K562 (cell line): Measurements from ENCODE around the gene DNASE1L2. TPM values are rescaled to one million over a fixed set of nuclear protein-coding genes. Genes with fewer than 3 reads are reported as not detected.

ENCODE experiments used
- ATAC-seq: fragments of 200-7000 bp; cut with Tn5 transposase; 3 replicates; pipeline ENCODE4 v1.9.1; 2020; ENCODE audit warnings: moderate library complexity
- BruUV-seq: library from RNA; stranded (reverse); fragments of 400-500 nt; replicated peaks from 2 replicates; lab custom pipeline; 2021; lab: Mats Ljungman, UMichigan
- CTCF ChIA-PET: fragments of 300-600 bp; formaldehyde crosslinking; extraction: SDS; loops from one replicate; lab custom pipeline; 2021; ENCODE audit warnings: low intra/inter-chr PET ratio; lab: Yijun Ruan, JAX
- POLR2A ChIA-PET: fragments of 300-600, 350-650 bp; sonication (Branson Sonifier 250); formaldehyde crosslinking; extraction: SDS; loops from one replicate; lab custom pipeline; 2021; ENCODE audit warnings: antibody characterized with exemption, inconsistent platforms; lab: Yijun Ruan, JAX
- DNase-seq, 4 experiments: peaks; one replicate each; pipeline versions ENCODE4 v3.0.0 to v3.0.0-alpha.2; 2011 to 2018; ENCODE audit warnings: low spot score in 3 of 4, mixed read lengths in 3 of 4; ENCODE audit errors: extremely low read depth in 1 of 4
- FAIRE-seq: peaks from 2 replicates; lab custom pipeline; 2011; peaks lifted over from hg19 to GRCh38; lab: Jason Lieb, UNC
- H2AFZ ChIP-seq: 2 replicates; pipeline ENCODE4 v1.6.0; 2011; ENCODE audit warnings: low read depth, low read length, control low read depth, inconsistent platforms
- H3K27ac ChIP-seq: fragments of 200-600 bp; 3 replicates; pipeline ENCODE4 v1.8.0; 2011; ENCODE audit warnings: low read depth, mild to moderate bottlenecking, control low read depth, inconsistent platforms, low read length, moderate library complexity, mixed read lengths; ENCODE audit errors: extremely low read depth
- H3K27me3 ChIP-seq, 2 experiments: fragments of 300-600 bp in 1 of 2; 2 replicates in 1 of 2; 3 replicates in 1 of 2; pipeline versions ENCODE4 v1.6.0 to v1.8.0; 2011; ENCODE audit warnings: inconsistent platforms in 2 of 2, low read length in 2 of 2, mild to moderate bottlenecking in 1 of 2, mixed read lengths in 1 of 2, moderate library complexity in 1 of 2; ENCODE audit not compliant: control insufficient read depth in 2 of 2, insufficient read depth in 2 of 2
- H3K36me3 ChIP-seq: fragments of 300-600 bp; 3 replicates; pipeline ENCODE4 v1.8.0; 2011; ENCODE audit warnings: mild to moderate bottlenecking, low read length, inconsistent platforms; ENCODE audit not compliant: control insufficient read depth, insufficient read depth
- H3K4me1 ChIP-seq, 2 experiments: fragments of 200-600 bp in 1 of 2; replicated peaks in 1 of 2; 2 replicates in 1 of 2; 3 replicates in 1 of 2; pipeline versions ENCODE4 v1.5.1 to v1.8.0; 2011; ENCODE audit warnings: inconsistent platforms in 2 of 2, low read length in 2 of 2, mild to moderate bottlenecking in 1 of 2, mixed read lengths in 1 of 2, moderate library complexity in 1 of 2; ENCODE audit not compliant: control insufficient read depth in 2 of 2, insufficient read depth in 2 of 2
- H3K4me2 ChIP-seq: 2 replicates; pipeline ENCODE4 v1.6.1; 2011; ENCODE audit warnings: low read length, control low read depth, inconsistent platforms, mixed read lengths; ENCODE audit not compliant: insufficient read depth
- H3K4me3 ChIP-seq: fragments of 200-600 bp; sonication (generic), shearing (Covaris generic); 2 replicates; pipeline ENCODE4 v1.5.1; 2016; ENCODE audit warnings: control low read depth, inconsistent platforms
- H3K79me2 ChIP-seq: fragments of 200-600 bp; 3 replicates; pipeline ENCODE4 v1.8.0; 2011; ENCODE audit warnings: low read length, inconsistent platforms; ENCODE audit not compliant: control insufficient read depth, insufficient read depth
- H3K9ac ChIP-seq, 2 experiments: 2 replicates each; pipeline versions ENCODE4 v1.6.0 to v1.6.1; 2011; ENCODE audit warnings: low read depth in 2 of 2, low read length in 2 of 2, control low read depth in 1 of 2, inconsistent platforms in 1 of 2, mild to moderate bottlenecking in 1 of 2, mixed read lengths in 1 of 2; ENCODE audit not compliant: insufficient read depth in 1 of 2
- H3K9me1 ChIP-seq: one replicate; pipeline ENCODE4 v1.6.0; 2011; ENCODE audit warnings: inconsistent platforms, mild to moderate bottlenecking, low read length, moderate library complexity; ENCODE audit not compliant: control insufficient read depth, insufficient read depth
- H3K9me3 ChIP-seq: replicated peaks from 2 replicates; pipeline ENCODE4 v1.5.1; 2011; ENCODE audit warnings: low read depth, low read length, inconsistent platforms; ENCODE audit not compliant: control insufficient read depth, insufficient read depth
- H4K20me1 ChIP-seq: replicated peaks from 2 replicates; pipeline ENCODE4 v1.6.1; 2011; ENCODE audit warnings: low read length, inconsistent platforms, mixed read lengths; ENCODE audit not compliant: control insufficient read depth, insufficient read depth
- CHCHD3 ChIP-seq: fragments of 250-450 bp; sonication (Bioruptor Pico); IDR thresholded peaks from 2 replicates; pipeline ENCODE4 v2.1.2; 2022; ENCODE audit warnings: mild to moderate bottlenecking
- HEY1 ChIP-seq: fragments of 250-450 bp; sonication (Bioruptor Pico); IDR thresholded peaks from 2 replicates; pipeline ENCODE4 v1.5.0; 2020; ENCODE audit warnings: mild to moderate bottlenecking, moderate library complexity, borderline replicate concordance
- RNF2 ChIP-seq: sonication (generic); IDR thresholded peaks from 2 replicates; pipeline ENCODE4 v1.6.1; 2016
- TAF1 ChIP-seq: IDR thresholded peaks from 2 replicates; pipeline ENCODE4 v1.6.1; 2011; ENCODE audit warnings: mild to moderate bottlenecking, low read length, moderate library complexity; ENCODE audit not compliant: insufficient read depth, control insufficient read depth, severe bottlenecking; ENCODE audit errors: extremely low read depth
- WGBS: fragments of 100-300 bp; shearing (Covaris generic); methylation state at CpG from one replicate; pipeline ENCODE4 v1.1.6; 2016; ENCODE audit warnings: low coverage, mixed read lengths; ENCODE audit not compliant: insufficient coverage; ENCODE audit errors: missing lambda C conversion rate; 5-methylcytosine and 5-hydroxymethylcytosine counted together
- in situ Hi-C: fragments of 300-500 bp; cut with MboI; formaldehyde crosslinking; loops from 4 replicates; pipeline ENCODE4 v1.15.0; 2018; ENCODE audit warnings: inconsistent platforms, mixed read lengths
- intact Hi-C: fragments of 100-400 bp; cut with micrococcal nuclease; formaldehyde crosslinking; loops from 2 replicates; pipeline ENCODE4 v1.14.2; 2022
- polyA plus RNA-seq, 8 experiments: library from polyadenylated mRNA; depleted of rRNA in 4 of 8; stranded (reverse) in 5 of 8; unstranded in 3 of 8; fragments of >200 nt; fragmentation: Nextera tagmentation in 2 of 8; fragmentation: Illumina TruSeq in 1 of 8; extraction: Ambion mirVana in 2 of 8; extraction: Trizol in 1 of 8; gene quantifications; 2 replicates each; pipeline versions ENCODE4 v1.2.1 to v1.2.3, GENCODE V29; 2011 to 2014; ENCODE audit warnings: inconsistent platforms in 1 of 8, missing spikeins in 1 of 8
- total RNA-seq, 7 experiments: library from RNA; depleted of rRNA in 6 of 7; stranded (reverse); fragments of >200 nt in 6 of 7; fragmentation: Illumina TruSeq in 2 of 7; extraction: Trizol in 2 of 7; gene quantifications; 2 replicates each; pipeline versions ENCODE4 v1.2.1 to v1.2.3, GENCODE V29; 2011 to 2021; ENCODE audit warnings: low replicate concordance in 1 of 7
- TF ChIP-seq, protein P1 (sequence below), 3 experiments: fragments of 200-800 bp in 1 of 3; fragments of 250-450 bp in 1 of 3; fragments of 450-650 bp in 1 of 3; sonication (Bioruptor Pico) in 1 of 3; sonication (Bioruptor generic) in 1 of 3; formaldehyde crosslinking in 1 of 3; IDR thresholded peaks; 2 replicates each; pipeline versions ENCODE4 v1.6.1 to v1.8.0; 2016 to 2022; ENCODE audit warnings: mild to moderate bottlenecking in 2 of 3, missing genetic modification characterization in 2 of 3, missing compliant biosample characterization in 1 of 3, moderate library complexity in 1 of 3
- TF ChIP-seq, protein P2 (sequence below): sonication (generic); formaldehyde crosslinking; IDR thresholded peaks from 2 replicates; pipeline ENCODE4 v1.8.0; 2022; ENCODE audit warnings: mild to moderate bottlenecking, missing genetic modification reagents
- TF ChIP-seq, protein P3 (sequence below), 2 experiments: IDR thresholded peaks; 2 replicates each; pipeline ENCODE4 v1.6.1; 2012; ENCODE audit warnings: improper control_type of control experiment in 2 of 2, low read depth in 2 of 2, low read length in 2 of 2, borderline replicate concordance in 1 of 2

Gene DNASE1L2
- total and polyA plus RNA-seq, 9 of the 15 experiments (the other 6 are each of a cell fraction or from before 2014, with no cell fraction given), result 0.08 to 2.7 (median 1.7) TPM; not detected in 1

DNA sequence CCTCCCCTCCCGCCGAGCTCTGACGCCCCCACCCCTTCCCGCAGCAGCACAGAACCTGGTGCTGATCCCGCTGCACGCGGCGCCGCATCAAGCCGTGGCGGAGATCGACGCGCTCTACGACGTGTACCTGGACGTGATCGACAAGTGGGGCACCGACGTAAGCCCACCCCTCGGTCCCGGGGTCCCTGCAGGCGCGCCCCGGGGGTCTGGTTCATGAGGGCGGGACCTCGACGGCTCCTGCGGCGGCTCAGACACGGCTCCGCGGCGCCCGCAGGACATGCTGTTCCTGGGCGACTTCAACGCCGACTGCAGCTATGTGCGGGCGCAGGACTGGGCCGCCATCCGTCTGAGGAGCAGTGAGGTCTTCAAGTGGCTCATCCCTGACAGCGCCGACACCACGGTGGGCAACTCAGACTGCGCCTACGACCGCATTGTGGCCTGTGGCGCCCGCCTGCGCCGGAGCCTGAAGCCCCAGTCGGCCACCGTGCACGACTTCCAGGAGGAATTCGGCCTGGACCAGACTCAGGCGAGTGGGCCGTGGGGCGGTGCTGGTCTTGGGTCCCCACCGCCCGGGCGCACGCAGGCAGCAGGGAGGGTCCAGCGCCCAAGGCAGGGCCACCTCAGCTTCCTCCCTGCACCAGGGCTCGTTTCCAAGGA is 1.4 kb downstream of the DNASE1L2 start:
- POLR2A ChIA-PET, result interaction anchor here (0.7 to 6.6 kb wide), 3 partner anchors 10 to 22 kb away, joined by 3 to 39 read pairs (median 13); partner anchors contain the start of gene ECI1
- H3K9me3 ChIP-seq, result no peaks in the 10 kb centered on the region
- no peak for ATAC-seq
- no peak overlapping the region for H3K9ac ChIP-seq
- in situ Hi-C loops, result no loop called here
- H3K27ac ChIP-seq, result no peak overlapping the region
- CTCF ChIA-PET, result no interaction called here
- no peaks in the 10 kb centered on the region for H3K79me2 ChIP-seq
- WGBS, result 95% methylated on average over 19 of the region's 65 CpGs
- intact Hi-C loops, result no loop called here
- no peak overlapping the region for H3K4me3 ChIP-seq
- H3K36me3 ChIP-seq, result peaks cover 57% of the 10 kb centered on the region; the same call in 2 of the 3 replicates
- DNase-seq, result no peak
- no peak overlapping the region for H2AFZ ChIP-seq
- H4K20me1 ChIP-seq, result no peaks in the 10 kb centered on the region
- peaks cover 0 to 52% of the 10 kb centered on the region in 2 experiments; a peak in 2 of 5 replicates for H3K4me1 ChIP-seq
- no peak overlapping the region for H3K4me2 ChIP-seq
- no peaks in the 10 kb centered on the region for H3K9me1 ChIP-seq
- BruUV-seq, result no TSS peak
- no peak for FAIRE-seq
- no peaks in the 10 kb centered on the region for H3K27me3 ChIP-seq
- TF ChIP-seq HEY1 (CRISPR knock-in tag) (no peak), TAF1 (no peak), RNF2 (no peak), CHCHD3 (no peak)
- TF ChIP-seq, protein P1, sequence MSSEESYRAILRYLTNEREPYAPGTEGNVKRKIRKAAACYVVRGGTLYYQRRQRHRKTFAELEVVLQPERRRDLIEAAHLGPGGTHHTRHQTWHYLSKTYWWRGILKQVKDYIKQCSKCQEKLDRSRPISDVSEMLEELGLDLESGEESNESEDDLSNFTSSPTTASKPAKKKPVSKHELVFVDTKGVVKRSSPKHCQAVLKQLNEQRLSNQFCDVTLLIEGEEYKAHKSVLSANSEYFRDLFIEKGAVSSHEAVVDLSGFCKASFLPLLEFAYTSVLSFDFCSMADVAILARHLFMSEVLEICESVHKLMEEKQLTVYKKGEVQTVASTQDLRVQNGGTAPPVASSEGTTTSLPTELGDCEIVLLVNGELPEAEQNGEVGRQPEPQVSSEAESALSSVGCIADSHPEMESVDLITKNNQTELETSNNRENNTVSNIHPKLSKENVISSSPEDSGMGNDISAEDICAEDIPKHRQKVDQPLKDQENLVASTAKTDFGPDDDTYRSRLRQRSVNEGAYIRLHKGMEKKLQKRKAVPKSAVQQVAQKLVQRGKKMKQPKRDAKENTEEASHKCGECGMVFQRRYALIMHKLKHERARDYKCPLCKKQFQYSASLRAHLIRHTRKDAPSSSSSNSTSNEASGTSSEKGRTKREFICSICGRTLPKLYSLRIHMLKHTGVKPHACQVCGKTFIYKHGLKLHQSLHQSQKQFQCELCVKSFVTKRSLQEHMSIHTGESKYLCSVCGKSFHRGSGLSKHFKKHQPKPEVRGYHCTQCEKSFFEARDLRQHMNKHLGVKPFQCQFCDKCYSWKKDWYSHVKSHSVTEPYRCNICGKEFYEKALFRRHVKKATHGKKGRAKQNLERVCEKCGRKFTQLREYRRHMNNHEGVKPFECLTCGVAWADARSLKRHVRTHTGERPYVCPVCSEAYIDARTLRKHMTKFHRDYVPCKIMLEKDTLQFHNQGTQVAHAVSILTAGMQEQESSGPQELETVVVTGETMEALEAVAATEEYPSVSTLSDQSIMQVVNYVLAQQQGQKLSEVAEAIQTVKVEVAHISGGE (CRISPR knock-in tag; IDR thresholded peaks at IDR 0.05), result no peak
- TF ChIP-seq, protein P2, sequence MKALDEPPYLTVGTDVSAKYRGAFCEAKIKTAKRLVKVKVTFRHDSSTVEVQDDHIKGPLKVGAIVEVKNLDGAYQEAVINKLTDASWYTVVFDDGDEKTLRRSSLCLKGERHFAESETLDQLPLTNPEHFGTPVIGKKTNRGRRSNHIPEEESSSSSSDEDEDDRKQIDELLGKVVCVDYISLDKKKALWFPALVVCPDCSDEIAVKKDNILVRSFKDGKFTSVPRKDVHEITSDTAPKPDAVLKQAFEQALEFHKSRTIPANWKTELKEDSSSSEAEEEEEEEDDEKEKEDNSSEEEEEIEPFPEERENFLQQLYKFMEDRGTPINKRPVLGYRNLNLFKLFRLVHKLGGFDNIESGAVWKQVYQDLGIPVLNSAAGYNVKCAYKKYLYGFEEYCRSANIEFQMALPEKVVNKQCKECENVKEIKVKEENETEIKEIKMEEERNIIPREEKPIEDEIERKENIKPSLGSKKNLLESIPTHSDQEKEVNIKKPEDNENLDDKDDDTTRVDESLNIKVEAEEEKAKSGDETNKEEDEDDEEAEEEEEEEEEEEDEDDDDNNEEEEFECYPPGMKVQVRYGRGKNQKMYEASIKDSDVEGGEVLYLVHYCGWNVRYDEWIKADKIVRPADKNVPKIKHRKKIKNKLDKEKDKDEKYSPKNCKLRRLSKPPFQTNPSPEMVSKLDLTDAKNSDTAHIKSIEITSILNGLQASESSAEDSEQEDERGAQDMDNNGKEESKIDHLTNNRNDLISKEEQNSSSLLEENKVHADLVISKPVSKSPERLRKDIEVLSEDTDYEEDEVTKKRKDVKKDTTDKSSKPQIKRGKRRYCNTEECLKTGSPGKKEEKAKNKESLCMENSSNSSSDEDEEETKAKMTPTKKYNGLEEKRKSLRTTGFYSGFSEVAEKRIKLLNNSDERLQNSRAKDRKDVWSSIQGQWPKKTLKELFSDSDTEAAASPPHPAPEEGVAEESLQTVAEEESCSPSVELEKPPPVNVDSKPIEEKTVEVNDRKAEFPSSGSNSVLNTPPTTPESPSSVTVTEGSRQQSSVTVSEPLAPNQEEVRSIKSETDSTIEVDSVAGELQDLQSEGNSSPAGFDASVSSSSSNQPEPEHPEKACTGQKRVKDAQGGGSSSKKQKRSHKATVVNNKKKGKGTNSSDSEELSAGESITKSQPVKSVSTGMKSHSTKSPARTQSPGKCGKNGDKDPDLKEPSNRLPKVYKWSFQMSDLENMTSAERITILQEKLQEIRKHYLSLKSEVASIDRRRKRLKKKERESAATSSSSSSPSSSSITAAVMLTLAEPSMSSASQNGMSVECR (CRISPR knock-in tag), result no peak
- TF ChIP-seq, protein P3, sequence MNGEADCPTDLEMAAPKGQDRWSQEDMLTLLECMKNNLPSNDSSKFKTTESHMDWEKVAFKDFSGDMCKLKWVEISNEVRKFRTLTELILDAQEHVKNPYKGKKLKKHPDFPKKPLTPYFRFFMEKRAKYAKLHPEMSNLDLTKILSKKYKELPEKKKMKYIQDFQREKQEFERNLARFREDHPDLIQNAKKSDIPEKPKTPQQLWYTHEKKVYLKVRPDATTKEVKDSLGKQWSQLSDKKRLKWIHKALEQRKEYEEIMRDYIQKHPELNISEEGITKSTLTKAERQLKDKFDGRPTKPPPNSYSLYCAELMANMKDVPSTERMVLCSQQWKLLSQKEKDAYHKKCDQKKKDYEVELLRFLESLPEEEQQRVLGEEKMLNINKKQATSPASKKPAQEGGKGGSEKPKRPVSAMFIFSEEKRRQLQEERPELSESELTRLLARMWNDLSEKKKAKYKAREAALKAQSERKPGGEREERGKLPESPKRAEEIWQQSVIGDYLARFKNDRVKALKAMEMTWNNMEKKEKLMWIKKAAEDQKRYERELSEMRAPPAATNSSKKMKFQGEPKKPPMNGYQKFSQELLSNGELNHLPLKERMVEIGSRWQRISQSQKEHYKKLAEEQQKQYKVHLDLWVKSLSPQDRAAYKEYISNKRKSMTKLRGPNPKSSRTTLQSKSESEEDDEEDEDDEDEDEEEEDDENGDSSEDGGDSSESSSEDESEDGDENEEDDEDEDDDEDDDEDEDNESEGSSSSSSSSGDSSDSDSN (IDR thresholded peaks at IDR 0.05; ENCODE audit: borderline replicate concordance in 1 of 2, low read depth in 2 of 2, low read length in 2 of 2), result no peak
